GM23248 (cell line): ENCODE data around the gene TAS1R2.

Experiments
- EZH2 ChIP-seq: fragments of 200-600 bp; sonication (generic); IDR thresholded peaks from 2 replicates; pipeline ENCODE4 v1.6.1; 2018; ENCODE audit warnings: antibody characterized with exemption, mild to moderate bottlenecking; ENCODE audit not compliant: insufficient read depth, poor library complexity, severe bottlenecking
- EZH2phosphoT487 ChIP-seq: fragments of 200-600 bp; sonication (generic); IDR thresholded peaks from 2 replicates; pipeline ENCODE4 v1.6.1; 2018; ENCODE audit warnings: antibody characterized with exemption, moderate library complexity, mild to moderate bottlenecking, low read depth; ENCODE audit not compliant: insufficient read depth

DNA sequence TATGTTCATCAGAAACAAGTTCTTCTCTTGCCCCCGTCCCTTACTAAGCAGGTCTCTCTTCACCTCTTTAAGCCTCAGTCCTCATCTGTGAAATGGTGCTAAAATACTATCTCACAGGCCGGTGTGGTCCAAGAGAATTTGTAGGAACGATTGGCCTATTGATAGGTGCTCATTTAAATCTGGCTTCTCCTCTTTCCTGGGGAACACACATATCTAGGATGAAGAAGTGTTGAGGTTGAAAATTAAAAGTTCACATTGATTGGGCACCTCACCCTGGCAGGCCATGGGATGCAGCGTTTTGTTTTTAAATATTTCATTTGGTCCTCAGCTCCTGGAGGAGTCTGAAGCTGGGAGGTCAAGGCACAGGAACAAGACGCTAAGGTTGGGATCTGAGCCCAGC, 8.9 kb upstream of the TAS1R2 start:
- TF ChIP-seq EZH2 (no peak), EZH2phosphoT487 (no peak)
